ENCODE data around the gene MYH9.

GRCh38 chr22:36277482-36278291, 110.1 kb downstream of the MYH9 start:
- TF ChIP-seq GABPA (IDR thresholded peaks at IDR 0.05; ENCODE audit: low read depth) (no peak), YY1 (IDR thresholded peaks at IDR 0.05; ENCODE audit: low read depth) (no peak), EP300 (IDR thresholded peaks at IDR 0.05; ENCODE audit: borderline replicate concordance in 1 of 2, low read depth in 1 of 2, low read length in 1 of 2) (no peak), USF2 (IDR thresholded peaks at IDR 0.05; ENCODE audit: borderline replicate concordance, low read depth, low read length) (no peak), TAF1 (IDR thresholded peaks at IDR 0.05; ENCODE audit: borderline replicate concordance, low read depth, low read length) (no peak), RAD21 (IDR thresholded peaks at IDR 0.05; ENCODE audit: low read length) (peak; percentile 74), NRF1 (IDR thresholded peaks at IDR 0.05; ENCODE audit: low read depth, low read length) (no peak), FOXM1 (IDR thresholded peaks at IDR 0.05; ENCODE audit: low read depth) (no peak), FOXJ3 (CRISPR knock-in tag; IDR thresholded peaks at IDR 0.05) (no peak), MXI1 (IDR thresholded peaks at IDR 0.05; ENCODE audit: low read depth, low read length) (no peak)
- TF ChIP-seq, protein P1, sequence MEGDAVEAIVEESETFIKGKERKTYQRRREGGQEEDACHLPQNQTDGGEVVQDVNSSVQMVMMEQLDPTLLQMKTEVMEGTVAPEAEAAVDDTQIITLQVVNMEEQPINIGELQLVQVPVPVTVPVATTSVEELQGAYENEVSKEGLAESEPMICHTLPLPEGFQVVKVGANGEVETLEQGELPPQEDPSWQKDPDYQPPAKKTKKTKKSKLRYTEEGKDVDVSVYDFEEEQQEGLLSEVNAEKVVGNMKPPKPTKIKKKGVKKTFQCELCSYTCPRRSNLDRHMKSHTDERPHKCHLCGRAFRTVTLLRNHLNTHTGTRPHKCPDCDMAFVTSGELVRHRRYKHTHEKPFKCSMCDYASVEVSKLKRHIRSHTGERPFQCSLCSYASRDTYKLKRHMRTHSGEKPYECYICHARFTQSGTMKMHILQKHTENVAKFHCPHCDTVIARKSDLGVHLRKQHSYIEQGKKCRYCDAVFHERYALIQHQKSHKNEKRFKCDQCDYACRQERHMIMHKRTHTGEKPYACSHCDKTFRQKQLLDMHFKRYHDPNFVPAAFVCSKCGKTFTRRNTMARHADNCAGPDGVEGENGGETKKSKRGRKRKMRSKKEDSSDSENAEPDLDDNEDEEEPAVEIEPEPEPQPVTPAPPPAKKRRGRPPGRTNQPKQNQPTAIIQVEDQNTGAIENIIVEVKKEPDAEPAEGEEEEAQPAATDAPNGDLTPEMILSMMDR (IDR thresholded peaks at IDR 0.05), result peak; percentile 70
- TF ChIP-seq, protein P2, sequence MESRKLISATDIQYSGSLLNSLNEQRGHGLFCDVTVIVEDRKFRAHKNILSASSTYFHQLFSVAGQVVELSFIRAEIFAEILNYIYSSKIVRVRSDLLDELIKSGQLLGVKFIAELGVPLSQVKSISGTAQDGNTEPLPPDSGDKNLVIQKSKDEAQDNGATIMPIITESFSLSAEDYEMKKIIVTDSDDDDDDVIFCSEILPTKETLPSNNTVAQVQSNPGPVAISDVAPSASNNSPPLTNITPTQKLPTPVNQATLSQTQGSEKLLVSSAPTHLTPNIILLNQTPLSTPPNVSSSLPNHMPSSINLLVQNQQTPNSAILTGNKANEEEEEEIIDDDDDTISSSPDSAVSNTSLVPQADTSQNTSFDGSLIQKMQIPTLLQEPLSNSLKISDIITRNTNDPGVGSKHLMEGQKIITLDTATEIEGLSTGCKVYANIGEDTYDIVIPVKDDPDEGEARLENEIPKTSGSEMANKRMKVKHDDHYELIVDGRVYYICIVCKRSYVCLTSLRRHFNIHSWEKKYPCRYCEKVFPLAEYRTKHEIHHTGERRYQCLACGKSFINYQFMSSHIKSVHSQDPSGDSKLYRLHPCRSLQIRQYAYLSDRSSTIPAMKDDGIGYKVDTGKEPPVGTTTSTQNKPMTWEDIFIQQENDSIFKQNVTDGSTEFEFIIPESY (IDR thresholded peaks at IDR 0.05; ENCODE audit: borderline replicate concordance, low read depth), result no peak
- TF ChIP-seq, protein P3, sequence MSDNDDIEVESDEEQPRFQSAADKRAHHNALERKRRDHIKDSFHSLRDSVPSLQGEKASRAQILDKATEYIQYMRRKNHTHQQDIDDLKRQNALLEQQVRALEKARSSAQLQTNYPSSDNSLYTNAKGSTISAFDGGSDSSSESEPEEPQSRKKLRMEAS (IDR thresholded peaks at IDR 0.05; ENCODE audit: low read depth), result no peak

Data from SK-N-SH (cell line).